DMS53 treated with DMSO at 0.1 percent for 48 hours (cell line): Measurements from ENCODE around the gene LMO1.
A peak's percentile ranks its signal among the peaks of the same experiment; 100 is the strongest.

Source experiments
- DNase-seq: peaks from one replicate; lab custom pipeline; 2025; ENCODE audit not compliant: unreplicated experiment; lab: John Stamatoyannopoulos, UW

The LMO1 gene

GRCh38 chr11:8207080-8208000 lies 56.3 kb downstream of the LMO1 start:
- no peak for DNase-seq

DNA sequence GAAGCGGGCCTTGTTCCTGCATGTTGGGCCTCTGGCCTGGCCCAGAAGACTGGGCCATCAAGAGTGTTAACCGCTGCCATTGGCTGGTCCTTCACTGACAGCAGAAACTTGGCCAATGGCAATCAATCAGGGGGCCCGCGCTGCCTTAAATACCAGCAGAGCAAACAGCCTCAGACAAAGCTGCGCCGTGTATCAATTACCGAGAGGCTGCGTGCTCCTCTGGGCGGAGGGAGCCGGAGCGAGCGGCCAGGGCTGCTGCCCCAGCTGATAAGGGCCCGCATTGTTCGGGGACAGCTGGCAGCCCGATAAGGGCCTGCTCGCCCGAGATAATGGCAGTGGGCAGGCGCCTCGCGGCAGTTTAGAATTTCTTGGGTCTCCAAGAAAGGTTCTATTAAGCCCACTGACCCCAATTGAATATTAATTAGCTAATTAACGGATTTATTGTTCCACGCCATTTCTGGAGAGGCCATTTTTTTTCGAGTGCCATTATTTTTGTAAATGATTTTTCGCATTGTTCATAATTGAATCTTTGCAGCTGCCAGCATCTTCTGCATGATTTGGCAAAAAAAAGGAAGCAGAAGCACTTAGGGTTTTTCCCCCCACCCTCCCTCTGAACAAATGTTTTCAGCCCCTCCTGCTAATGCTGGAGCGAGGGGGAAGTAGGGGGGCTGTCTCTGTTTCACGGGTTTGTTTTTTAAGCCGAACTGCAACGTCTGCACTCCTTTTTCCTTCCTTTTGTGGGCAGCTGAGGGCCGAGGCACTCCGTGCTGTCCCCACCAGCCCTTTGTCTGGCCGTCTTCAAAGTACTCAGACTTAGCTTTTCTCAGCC lies 57.2 kb downstream of the LMO1 start:
- no peak for DNase-seq

DNA sequence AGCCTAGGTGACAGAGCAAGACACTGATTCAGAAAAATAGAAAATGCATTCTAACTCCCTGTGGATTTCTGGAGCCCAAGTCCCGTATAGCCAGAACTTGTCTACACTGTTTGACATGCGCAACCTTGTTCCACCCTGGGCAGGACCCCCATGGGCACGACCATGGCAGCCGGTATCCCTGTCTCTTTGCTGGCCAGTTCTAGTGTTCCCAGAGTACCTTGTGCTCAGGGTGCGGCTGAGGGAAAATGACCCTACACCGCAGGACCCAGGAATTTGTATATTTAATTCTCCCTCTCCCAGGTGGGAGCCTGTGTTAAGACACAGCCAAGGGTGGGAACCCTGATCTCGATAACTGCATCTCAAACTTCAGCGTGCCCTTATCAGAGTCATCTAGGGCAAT lies 58.1 kb downstream of the LMO1 start:
- no peak for DNase-seq

- no peak for DNase-seq
Observed at GRCh38 chr11:8204596-8204995, 59.1 kb downstream of the LMO1 start.

GRCh38 chr11:8204025-8204424 lies 59.7 kb downstream of the LMO1 start:
- DNase-seq = no peak

- DNase-seq = no peak
Observed at GRCh38 chr11:8203414-8203715, 60.3 kb downstream of the LMO1 start.

GRCh38 chr11:8202516-8203413 lies 60.9 kb downstream of the LMO1 start:
- DNase-seq = no peak

- DNase-seq = no peak
Observed at GRCh38 chr11:8201644-8202365, 61.9 kb downstream of the LMO1 start.

- DNase-seq = no peak
Observed at GRCh38 chr11:8199676-8200075, 64.0 kb downstream of the LMO1 start.

DNA sequence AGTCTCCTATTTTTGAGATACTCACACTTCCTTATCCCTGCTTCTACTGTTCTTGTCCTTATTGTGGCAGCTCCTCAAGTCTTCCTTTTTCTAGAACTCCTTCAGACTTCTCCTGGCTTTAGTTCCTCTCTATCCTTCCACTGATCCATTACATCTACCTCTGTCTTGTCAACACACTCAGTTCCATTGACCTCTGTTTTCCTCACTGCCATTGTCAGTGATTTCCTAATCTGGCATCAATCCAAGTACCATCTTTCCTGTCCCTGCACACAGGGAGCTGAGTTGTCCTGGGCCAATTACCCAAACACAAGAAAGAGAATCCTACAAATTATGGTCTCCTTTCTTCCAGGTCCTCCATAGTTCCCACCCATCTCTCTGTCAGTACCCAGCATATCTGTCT lies 66.9 kb downstream of the LMO1 start:
- DNase-seq = no peak

- DNase-seq = no peak
Observed at GRCh38 chr11:8194956-8195355, 68.7 kb downstream of the LMO1 start.

DNA sequence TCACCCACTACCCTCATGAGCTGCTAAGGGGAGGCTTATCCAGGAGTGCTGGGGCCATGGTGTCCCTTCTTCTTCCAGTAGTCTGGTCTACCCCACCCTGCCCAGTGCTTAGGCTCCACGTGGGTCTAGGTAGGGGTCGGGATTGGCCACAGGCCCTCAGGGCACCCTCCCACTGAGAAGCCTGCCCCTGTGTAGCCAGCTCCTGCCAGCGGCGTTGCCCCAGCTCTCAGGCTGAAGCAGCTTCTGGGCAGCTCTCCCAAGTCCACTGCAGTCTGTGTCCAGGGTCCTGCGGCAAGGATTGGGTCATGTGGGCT lies 70.8 kb downstream of the LMO1 start:
- DNase-seq = no peak

DNA sequence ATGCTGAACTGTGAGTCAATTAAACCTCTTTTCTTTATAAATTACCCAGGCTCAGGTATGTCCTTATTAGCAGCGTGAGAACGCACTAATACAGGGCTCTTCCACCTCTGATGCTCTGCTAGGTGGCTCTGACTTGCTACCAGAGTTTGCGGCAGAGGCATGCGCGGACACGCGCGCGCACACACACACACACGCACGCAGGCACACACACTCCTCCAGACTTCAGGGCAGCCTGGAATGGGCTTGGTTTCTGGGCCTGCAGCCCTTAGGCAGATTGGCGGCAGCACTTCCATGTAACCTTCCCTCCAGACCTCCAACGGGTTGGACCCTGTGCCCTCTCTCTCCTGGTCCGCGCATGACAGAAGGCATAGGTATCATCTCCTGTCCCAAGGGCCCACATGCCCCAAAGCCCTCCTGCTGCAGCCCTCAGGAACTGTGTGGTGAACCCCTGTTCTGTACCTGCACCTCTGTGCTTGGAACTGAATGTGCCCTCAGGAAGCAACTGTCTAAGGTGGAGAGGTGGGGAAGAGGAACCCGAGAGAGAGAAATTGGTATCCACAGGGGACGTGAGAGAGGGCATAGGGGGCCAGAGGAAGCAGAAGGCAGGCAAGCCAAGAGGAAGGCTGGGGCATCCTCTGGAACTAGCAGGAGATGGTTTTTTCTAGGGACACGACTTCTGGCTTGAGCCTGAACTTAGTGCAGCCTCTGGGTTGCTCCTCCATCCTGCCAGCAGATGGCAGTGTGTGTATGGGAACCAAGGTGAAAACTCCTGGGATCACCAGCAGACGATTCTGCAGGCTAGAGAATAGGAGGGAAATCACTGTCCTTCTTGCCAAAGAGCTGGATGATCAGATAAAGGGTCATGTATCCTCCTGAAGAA lies 71.4 kb downstream of the LMO1 start:
- DNase-seq = peak; percentile 49

DNA sequence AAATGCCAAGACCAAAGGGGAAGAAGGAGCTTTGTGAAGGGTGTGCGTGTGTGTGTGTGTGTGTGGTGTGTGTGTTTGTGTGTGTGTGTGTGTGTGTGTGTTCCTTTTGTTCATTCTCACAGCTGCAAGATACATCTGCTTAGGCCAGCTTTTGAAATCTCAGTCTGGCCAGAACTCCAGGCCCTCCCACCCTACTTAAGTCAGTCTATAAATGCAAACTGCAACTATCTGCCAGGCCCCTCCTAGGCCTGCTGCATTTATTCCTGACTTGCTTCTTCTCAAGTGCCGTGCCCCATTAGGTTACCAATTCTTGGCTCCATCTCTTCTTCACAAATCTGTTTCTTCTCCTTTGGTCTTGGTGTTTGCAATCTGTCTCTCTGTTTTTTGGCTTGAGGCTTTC lies 73.2 kb downstream of the LMO1 start:
- no peak for DNase-seq

DNA sequence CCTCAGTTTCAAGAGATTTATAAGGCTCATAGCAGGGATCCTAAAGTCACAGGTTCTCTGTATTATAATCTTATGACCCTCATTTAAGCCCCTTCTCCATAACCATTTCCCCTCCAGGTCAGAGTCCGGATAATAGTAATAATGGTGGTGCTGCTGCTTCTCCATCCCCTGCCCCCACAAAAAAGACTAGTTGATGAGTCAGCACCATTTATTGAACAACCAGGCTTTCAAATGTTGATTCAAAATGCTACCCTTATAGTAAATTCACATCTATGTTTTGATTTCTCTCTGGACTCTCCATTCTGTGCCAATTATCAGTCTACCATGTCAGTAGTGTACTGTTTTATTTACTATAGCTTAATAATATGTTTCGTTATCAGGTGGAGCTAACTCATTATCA lies 77.2 kb downstream of the LMO1 start:
- no peak for DNase-seq

DNA sequence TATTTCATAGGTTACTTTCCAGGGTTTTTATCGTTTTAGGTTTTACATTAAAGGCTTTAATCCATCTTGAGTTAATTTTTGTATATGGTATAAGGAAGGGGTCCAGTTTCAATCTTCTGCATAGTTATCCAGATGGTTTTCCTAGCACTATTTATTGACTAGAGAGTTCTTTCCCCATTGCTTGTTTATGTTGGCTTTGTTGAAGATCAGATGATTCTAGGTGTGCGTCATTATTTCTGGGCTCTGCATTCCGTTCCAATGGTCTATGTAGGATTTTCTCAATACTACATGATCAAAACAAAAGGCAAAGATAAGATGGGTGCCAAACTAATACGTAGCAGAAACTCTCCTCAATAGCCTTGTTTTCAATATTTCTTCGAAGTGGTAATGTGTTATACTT lies 80.6 kb downstream of the LMO1 start:
- DNase-seq = no peak

- no peak for DNase-seq
Observed at GRCh38 chr11:8180469-8180868, 83.2 kb downstream of the LMO1 start.

DNA sequence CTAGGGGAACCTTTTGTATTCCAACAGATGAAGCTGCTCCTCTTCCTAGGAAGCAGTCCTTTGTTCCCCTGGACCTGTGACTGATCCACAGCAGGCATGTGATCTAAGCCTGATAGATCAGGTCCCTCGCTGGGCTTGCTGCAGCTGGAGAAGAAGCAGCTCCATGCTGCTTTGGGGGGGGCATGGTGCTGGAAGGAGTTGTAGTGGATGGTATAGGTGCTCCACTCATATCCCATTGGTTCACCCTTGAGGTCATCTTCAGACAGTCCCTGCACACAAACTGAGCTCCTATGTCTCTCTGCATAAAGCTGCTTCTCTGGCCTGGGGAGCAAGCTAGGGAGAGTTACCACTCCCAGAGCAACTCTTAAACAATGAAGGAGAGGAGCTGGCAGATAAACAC lies 85.4 kb downstream of the LMO1 start:
- no peak for DNase-seq

DNA sequence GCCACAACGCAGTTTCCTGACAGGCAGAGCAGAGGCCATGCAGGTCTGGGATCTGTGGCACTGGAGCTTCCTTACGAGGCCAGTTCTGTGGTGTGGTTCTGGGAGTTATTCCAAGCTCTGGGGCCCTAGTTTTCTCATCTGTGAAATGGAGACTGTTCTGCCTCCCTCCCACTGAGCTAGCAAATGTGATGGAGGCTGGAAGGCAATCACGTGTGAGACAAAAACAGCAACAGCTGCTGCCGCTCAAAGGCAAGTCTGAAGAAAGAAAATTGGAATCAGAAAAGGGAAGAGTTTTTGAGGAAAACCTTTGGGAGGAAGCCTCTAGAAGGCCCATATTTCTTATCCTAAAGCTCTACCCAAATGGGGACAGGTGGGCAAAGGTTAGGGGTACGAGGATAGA lies 86.5 kb downstream of the LMO1 start:
- DNase-seq = no peak
